Fibroblast of the aortic adventitia (primary cell): ENCODE data around the gene MIA2. TPM values are rescaled to one million over a fixed set of nuclear protein-coding genes. Genes with fewer than 3 reads are reported as not detected.
"Not testable (repeated sequence)": the region's sequence is repeated elsewhere in the genome, so short reads cannot be mapped to it uniquely, and the experiment has no call there.

Experiments
- DNase-seq: peaks from one replicate; pipeline ENCODE4 v3.0.0-alpha.2; 2010; ENCODE audit warnings: low read depth
- H3K4me3 ChIP-seq: 2 replicates; pipeline ENCODE4 v1.5.1; 2011; ENCODE audit warnings: low read depth, mild to moderate bottlenecking, control low read depth, low read length, moderate library complexity
- total RNA-seq: library from RNA; depleted of rRNA; stranded (reverse); fragments of >200 nt; gene quantifications from 2 replicates; pipeline ENCODE4 v1.2.3, GENCODE V29; 2012; ENCODE audit warnings: low replicate concordance
- TF ChIP-seq, protein P1 (sequence below): IDR thresholded peaks from 2 replicates; pipeline ENCODE4 v1.5.1; 2011; ENCODE audit warnings: mild to moderate bottlenecking, low read length, control low read depth, inconsistent platforms; ENCODE audit not compliant: insufficient read depth

Gene MIA2
- total RNA-seq, 1 donor: 20.4 TPM

DNA sequence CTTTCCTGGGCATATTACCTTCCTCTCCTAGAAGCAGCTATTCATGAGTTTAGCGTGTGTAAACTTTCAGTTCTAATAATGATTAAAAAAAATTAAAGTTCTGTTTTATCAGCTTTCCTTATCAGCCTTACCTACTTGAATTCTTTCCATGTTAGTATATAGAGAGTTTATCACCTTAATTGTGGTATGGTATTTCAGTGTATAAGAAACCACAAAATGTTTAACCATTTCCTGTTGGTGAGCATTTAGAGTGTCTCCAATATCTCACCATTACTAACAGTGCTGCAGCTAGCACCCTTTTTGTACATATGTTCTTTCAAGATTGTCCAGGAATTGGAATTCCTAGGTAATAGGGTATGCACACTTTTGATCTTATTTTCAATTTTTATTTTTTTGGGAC lies 109.1 kb downstream of the MIA2 start:
- no peak overlapping the region for H3K4me3 ChIP-seq
- no peak for DNase-seq
- TF ChIP-seq, protein P1, sequence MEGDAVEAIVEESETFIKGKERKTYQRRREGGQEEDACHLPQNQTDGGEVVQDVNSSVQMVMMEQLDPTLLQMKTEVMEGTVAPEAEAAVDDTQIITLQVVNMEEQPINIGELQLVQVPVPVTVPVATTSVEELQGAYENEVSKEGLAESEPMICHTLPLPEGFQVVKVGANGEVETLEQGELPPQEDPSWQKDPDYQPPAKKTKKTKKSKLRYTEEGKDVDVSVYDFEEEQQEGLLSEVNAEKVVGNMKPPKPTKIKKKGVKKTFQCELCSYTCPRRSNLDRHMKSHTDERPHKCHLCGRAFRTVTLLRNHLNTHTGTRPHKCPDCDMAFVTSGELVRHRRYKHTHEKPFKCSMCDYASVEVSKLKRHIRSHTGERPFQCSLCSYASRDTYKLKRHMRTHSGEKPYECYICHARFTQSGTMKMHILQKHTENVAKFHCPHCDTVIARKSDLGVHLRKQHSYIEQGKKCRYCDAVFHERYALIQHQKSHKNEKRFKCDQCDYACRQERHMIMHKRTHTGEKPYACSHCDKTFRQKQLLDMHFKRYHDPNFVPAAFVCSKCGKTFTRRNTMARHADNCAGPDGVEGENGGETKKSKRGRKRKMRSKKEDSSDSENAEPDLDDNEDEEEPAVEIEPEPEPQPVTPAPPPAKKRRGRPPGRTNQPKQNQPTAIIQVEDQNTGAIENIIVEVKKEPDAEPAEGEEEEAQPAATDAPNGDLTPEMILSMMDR: no peak

DNA sequence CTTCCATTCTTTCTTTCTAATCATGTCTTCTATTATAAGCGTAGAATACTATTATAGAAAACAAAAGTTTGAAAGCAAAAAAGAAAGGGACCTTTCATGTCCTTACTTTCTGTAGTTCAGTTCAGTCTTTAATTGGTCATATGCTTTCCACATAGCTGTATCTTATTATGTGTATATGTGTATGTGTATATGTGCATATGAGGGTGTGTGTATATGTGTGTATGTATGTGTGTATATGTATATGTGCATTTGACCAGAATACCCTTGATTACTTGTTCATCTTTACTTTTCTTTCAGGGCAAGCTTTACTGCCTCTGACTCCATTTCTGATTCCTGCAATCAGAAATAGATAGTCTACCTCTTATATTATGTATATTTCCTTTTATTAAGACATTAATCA lies 109.9 kb downstream of the MIA2 start:
- TF ChIP-seq, protein P1: no peak
- no peak overlapping the region for H3K4me3 ChIP-seq
- DNase-seq: no peak

- H3K4me3 ChIP-seq: no peak overlapping the region
- no peak for DNase-seq
- TF ChIP-seq, protein P1: no peak
These were observed 117.2 kb downstream of the MIA2 start for GRCh38 chr14:39350866-39351265.

- H3K4me3 ChIP-seq: no peak overlapping the region
- DNase-seq: no peak
- TF ChIP-seq, protein P1: no peak
These were observed 118.0 kb downstream of the MIA2 start for GRCh38 chr14:39351708-39352107.

DNA sequence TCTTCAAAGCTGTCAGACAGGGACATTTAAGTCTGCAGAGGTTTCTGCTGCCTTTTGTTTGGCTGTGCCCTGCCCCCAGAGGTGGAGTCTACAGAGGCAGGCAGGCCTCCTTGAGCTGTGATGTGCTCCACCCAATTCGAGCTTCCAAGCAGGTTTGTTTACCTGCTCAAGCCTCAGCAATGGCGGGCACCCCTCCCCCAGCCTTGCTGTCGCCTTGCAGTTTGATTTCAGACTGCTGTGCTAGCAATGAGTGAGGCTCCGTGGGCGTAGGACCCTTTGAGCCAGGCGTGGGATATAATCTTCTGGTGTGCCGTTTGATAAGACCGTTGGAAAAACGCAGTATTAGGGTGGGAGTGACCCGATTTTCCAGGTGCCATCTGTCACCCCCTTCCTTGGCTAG lies 125.4 kb downstream of the MIA2 start:
- H3K4me3 ChIP-seq, DNase-seq: not testable (repeated sequence)

DNA sequence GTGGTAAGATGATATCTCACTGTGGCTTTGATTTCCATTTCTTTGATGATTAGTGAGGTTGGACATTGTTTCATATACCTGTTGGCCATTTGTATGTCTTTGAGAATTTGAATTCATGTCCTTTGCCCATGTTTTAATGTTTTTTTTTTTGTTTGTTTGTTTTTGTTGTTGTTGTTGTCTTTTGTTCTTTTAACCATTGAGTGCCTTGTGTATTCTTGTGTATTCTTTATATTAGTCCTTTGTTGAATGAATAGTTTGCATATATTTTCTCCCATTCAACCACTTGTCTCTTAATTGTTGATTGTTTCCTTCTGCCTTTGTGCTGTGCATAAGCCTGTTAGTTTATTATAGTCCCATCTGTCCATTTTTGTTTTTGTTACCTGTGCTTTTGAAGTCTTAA lies 126.6 kb downstream of the MIA2 start:
- no peak overlapping the region for H3K4me3 ChIP-seq
- no peak for DNase-seq
- TF ChIP-seq, protein P1: no peak

DNA sequence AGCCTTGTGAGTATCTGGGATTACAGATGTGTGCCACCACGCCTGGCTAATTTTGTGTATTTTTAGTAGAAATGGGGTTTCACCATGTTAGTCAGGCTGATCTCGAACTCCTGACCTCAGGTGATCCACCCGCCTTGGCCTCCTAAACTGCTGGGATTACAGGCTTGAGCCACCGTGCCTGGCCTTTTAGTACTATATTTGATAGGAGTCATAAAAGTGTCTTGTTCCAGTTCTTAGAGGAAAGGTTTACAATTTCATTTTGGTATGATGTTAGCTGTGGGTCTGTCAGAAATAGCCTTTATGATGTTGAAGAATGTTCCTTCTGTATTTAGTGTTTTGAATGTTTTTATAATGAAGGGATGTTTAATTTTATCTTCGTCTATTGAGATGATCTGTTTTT lies 127.8 kb downstream of the MIA2 start:
- H3K4me3 ChIP-seq, DNase-seq: not testable (repeated sequence)

DNA sequence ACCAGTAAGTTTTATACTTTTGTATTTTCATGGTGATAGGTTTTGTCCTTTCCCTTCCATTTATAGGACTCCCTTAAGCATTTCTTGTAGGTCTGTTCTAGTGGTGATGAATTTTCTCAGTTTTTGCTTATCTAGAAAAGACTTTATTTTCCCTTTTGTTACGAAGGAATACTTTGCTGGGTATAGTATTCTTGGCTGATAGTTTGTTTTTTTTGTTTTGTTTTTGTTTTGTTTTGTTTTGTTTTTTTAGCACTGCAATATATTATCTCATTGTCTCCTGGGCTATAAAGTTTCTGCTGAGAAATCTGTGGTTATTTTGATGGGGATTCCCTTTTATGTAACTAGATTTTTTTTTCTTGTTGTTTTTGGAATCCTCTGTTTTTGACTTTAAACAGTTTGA lies 130.8 kb downstream of the MIA2 start:
- no peak for DNase-seq
- TF ChIP-seq, protein P1: no peak
- H3K4me3 ChIP-seq: no peak overlapping the region
